ENCODE data around the gene HIP1R.

- TF ChIP-seq, protein P1, sequence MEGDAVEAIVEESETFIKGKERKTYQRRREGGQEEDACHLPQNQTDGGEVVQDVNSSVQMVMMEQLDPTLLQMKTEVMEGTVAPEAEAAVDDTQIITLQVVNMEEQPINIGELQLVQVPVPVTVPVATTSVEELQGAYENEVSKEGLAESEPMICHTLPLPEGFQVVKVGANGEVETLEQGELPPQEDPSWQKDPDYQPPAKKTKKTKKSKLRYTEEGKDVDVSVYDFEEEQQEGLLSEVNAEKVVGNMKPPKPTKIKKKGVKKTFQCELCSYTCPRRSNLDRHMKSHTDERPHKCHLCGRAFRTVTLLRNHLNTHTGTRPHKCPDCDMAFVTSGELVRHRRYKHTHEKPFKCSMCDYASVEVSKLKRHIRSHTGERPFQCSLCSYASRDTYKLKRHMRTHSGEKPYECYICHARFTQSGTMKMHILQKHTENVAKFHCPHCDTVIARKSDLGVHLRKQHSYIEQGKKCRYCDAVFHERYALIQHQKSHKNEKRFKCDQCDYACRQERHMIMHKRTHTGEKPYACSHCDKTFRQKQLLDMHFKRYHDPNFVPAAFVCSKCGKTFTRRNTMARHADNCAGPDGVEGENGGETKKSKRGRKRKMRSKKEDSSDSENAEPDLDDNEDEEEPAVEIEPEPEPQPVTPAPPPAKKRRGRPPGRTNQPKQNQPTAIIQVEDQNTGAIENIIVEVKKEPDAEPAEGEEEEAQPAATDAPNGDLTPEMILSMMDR (IDR thresholded peaks at IDR 0.05), result no peak
- TF ChIP-seq PHF8 (IDR thresholded peaks at IDR 0.05; ENCODE audit: borderline replicate concordance, low read depth) (no peak), POLR2A (IDR thresholded peaks at IDR 0.05; ENCODE audit: low read length) (no peak), PBX3 (IDR thresholded peaks at IDR 0.05) (no peak), RAD21 (conservative IDR thresholded peaks at IDR 0.05 in 1 of 2, IDR thresholded peaks at IDR 0.05 in 1 of 2) (no peak), SREBF2 (IDR thresholded peaks at IDR 0.05) (no peak), MAX (IDR thresholded peaks at IDR 0.05) (no peak), MAFK (IDR thresholded peaks at IDR 0.05; ENCODE audit: partially characterized antibody) (no peak), CEBPB (IDR thresholded peaks at IDR 0.05) (no peak), USF2 (IDR thresholded peaks at IDR 0.05) (no peak), RFX5 (IDR thresholded peaks at IDR 0.05) (no peak)
Measured at GRCh38 chr12:122868471-122869177, 33.4 kb downstream of the HIP1R start.

All from A549 (cell line).